H1 (cell line): ENCODE measurements around the gene GTSF1L.

Source experiments
- POLR2A ChIP-seq, 2 experiments: IDR thresholded peaks; 1 replicate in 1 of 2; 2 replicates in 1 of 2; pipeline ENCODE4 v1.6.1; 2011; ENCODE audit warnings: low read depth in 2 of 2, low read length in 2 of 2, mild to moderate bottlenecking in 2 of 2; ENCODE audit errors: control extremely low read depth in 1 of 2
- SP2 ChIP-seq: IDR thresholded peaks from 2 replicates; pipeline ENCODE4 v1.6.1; 2012; ENCODE audit warnings: mild to moderate bottlenecking, low read length, inconsistent platforms
- TF ChIP-seq, protein P1 (sequence below), 3 experiments: IDR thresholded peaks; 1 replicate in 2 of 3; 2 replicates in 1 of 3; pipeline versions ENCODE4 v1.5.1 to v1.6.1; 2011; ENCODE audit warnings: low read length in 3 of 3, mild to moderate bottlenecking in 3 of 3, inconsistent platforms in 2 of 3, low read depth in 1 of 3, moderate library complexity in 1 of 3; ENCODE audit not compliant: insufficient read depth in 1 of 3; ENCODE audit errors: control extremely low read depth in 1 of 3
- TF ChIP-seq, protein P2 (sequence below): IDR thresholded peaks from 2 replicates; pipeline ENCODE4 v1.6.1; 2012; ENCODE audit warnings: inconsistent platforms

DNA sequence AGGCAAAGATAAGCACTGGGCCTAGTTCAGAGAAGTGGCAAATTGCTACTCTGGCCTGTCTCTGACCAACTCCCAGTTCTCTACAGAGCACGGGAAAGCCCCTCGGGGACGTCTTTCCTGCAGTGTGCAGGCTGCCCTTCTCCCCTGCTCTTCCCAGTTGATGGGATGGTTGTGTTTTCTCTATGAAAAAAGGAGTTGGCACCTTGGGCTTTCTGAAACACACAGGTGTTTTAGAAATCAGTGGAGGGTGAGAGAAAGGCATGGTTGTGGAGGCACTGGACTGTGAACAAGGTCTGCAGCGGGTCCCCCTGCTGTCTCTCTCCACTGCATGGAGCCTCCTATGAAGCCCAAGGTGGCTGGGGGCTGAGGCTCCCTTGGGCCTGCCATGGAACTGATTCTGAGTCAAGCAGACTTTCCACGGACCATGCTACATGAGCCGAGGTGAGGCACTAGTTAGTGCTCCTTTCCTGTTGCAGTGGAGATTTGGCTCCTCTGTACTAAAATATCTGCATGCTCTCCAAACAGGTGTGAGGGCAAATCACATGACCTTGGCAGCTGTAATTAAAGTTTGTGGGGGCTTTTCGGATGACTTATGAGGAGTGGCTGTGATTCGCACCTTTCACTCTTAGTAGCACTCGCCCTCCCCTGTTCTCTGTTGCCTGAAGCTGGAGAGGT lies 16.3 kb downstream of the GTSF1L start:
- TF ChIP-seq SP2 (no peak), POLR2A (IDR thresholded peaks at IDR 0.05; ENCODE audit: control extremely low read depth in 1 of 2, low read depth in 2 of 2, low read length in 2 of 2) (no peak)
- TF ChIP-seq, protein P1, sequence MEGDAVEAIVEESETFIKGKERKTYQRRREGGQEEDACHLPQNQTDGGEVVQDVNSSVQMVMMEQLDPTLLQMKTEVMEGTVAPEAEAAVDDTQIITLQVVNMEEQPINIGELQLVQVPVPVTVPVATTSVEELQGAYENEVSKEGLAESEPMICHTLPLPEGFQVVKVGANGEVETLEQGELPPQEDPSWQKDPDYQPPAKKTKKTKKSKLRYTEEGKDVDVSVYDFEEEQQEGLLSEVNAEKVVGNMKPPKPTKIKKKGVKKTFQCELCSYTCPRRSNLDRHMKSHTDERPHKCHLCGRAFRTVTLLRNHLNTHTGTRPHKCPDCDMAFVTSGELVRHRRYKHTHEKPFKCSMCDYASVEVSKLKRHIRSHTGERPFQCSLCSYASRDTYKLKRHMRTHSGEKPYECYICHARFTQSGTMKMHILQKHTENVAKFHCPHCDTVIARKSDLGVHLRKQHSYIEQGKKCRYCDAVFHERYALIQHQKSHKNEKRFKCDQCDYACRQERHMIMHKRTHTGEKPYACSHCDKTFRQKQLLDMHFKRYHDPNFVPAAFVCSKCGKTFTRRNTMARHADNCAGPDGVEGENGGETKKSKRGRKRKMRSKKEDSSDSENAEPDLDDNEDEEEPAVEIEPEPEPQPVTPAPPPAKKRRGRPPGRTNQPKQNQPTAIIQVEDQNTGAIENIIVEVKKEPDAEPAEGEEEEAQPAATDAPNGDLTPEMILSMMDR (IDR thresholded peaks at IDR 0.05; ENCODE audit: control extremely low read depth in 1 of 3, insufficient read depth in 1 of 3, low read depth in 1 of 3, low read length in 3 of 3), result no peak
- TF ChIP-seq, protein P2, sequence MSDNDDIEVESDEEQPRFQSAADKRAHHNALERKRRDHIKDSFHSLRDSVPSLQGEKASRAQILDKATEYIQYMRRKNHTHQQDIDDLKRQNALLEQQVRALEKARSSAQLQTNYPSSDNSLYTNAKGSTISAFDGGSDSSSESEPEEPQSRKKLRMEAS, result no peak
